NOMO-1 treated with DMSO at 0.1 percent for 48 hours (cell line): ENCODE measurements around the gene OSBP.
"Not testable (repeated sequence)": the region's sequence is repeated elsewhere in the genome, so short reads cannot be mapped to it uniquely, and the experiment has no call there.

Source experiments
- DNase-seq: peaks from one replicate; lab custom pipeline; 2025; ENCODE audit not compliant: unreplicated experiment; lab: John Stamatoyannopoulos, UW

The OSBP gene, protein sequence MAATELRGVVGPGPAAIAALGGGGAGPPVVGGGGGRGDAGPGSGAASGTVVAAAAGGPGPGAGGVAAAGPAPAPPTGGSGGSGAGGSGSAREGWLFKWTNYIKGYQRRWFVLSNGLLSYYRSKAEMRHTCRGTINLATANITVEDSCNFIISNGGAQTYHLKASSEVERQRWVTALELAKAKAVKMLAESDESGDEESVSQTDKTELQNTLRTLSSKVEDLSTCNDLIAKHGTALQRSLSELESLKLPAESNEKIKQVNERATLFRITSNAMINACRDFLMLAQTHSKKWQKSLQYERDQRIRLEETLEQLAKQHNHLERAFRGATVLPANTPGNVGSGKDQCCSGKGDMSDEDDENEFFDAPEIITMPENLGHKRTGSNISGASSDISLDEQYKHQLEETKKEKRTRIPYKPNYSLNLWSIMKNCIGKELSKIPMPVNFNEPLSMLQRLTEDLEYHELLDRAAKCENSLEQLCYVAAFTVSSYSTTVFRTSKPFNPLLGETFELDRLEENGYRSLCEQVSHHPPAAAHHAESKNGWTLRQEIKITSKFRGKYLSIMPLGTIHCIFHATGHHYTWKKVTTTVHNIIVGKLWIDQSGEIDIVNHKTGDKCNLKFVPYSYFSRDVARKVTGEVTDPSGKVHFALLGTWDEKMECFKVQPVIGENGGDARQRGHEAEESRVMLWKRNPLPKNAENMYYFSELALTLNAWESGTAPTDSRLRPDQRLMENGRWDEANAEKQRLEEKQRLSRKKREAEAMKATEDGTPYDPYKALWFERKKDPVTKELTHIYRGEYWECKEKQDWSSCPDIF

DNA sequence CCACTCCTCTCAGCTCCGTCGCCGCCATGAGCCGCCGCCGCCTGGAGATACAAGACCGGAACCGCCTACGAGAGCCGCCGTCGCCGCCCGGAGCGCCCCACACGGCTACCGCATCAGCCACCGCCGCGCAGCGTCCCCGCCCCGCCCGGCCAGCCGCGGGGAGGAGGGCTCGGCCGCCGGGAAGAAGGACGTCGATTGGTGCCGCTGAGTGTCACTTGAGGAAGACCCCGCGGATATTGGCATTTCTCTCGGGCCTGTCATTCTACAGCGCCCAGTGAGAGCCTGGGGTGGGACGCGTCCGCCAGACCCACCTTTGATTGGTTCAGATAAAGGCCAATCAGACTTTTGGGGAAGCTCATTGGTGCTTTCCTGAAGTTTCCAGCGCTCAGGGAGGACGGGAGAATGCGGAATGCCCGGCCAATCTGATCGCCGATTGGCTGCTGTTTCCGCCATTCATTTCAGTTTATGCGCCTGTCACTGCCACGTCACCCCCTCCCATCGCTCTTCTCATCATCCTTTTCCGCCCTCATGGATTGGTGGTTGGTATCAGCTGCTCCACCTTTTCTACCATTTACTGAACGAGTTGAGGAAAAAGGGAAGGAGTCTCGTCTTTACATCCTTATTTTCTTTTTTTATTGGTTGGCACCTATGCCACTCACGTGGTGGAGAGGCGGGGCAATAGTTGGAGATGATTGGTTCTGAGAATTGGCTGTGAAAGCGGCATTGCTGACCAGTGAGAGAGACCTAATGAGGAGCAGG lies at the start of gene OSBP:
TSS of gene OSBP (minus strand) at position 138 of the 759 bp plus-strand sequence. CDS start at position 28, 110 bp downstream.
- peak; percentile 100 for DNase-seq

- DNase-seq, result peak; percentile 54
These were observed 45.0 kb upstream of the OSBP start for GRCh38 chr11:59660621-59661020.

- DNase-seq, result peak; percentile 20
These were observed 44.4 kb upstream of the OSBP start for GRCh38 chr11:59659981-59660380.

- DNase-seq, result no peak
These were observed 42.5 kb upstream of the OSBP start for GRCh38 chr11:59658036-59658435.

GRCh38 chr11:59654893-59655292 lies 39.3 kb upstream of the OSBP start:
- DNase-seq, result no peak

- no peak for DNase-seq
These were observed 31.8 kb upstream of the OSBP start for GRCh38 chr11:59647245-59647980.

- no peak for DNase-seq
These were observed 29.0 kb upstream of the OSBP start for GRCh38 chr11:59644528-59644927.

- no peak for DNase-seq
These were observed 27.8 kb upstream of the OSBP start for GRCh38 chr11:59643390-59643789.

- no peak for DNase-seq
These were observed 25.6 kb upstream of the OSBP start for GRCh38 chr11:59641156-59641555.

DNA sequence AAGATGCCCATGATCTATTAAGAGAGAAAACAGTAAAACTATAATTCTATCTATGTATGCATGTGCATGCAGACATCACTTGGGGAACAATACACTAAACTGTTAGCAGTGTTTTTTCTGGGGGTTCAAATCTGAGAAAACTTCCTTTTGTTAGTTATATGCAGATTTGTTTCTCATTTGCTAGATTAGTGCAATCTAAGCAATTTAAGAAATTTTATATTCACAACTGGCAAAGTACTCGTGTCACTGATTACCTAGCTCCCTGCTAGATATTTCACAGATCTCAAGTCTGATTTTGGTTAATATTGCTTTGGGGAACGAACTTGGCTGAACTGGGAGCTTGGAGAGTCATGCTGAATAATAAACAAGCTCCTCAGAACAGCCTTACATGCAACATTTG lies 14.9 kb upstream of the OSBP start:
- no peak for DNase-seq

GRCh38 chr11:59629996-59630395 lies 14.4 kb upstream of the OSBP start:
- DNase-seq, result no peak

DNA sequence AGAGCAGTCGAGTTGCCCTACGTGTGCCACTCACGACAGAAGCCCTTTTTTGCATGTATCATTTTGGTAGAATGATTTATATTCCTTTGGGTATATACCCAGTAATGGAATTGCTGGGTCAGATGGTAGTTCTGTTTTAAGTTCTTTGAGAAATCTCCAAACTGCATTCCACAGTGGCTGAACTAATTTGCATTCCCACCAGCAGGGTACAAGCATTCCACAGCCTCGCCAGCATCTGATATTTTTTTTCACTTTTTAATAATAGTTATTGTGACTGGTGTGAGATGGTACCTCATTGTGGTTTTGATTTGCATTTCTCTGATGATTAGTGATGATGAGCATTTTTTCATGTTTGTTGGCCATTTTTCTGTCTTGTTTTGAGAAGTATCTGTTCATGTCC lies 11.4 kb upstream of the OSBP start:
- DNase-seq, result not testable (repeated sequence)

DNA sequence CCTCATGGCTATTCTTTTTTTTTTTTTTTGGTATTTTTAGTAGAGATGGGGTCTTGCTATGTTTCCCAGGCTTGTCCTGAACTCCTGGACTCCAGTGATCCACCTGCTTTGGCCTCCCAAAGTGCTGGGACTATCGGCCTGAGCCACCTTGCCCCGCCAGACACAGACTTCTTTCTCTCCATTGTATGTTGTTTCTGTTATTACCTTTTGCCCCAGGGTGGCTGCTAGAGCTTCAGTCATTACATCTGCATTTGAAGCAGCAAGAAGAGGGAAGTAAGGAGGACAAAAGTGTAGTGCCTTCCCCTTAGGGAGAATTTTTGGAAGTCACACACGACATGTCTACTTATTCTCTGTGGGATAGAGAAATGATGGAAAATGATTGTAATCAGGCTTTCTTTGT lies 10.1 kb upstream of the OSBP start:
- DNase-seq, result no peak

- DNase-seq, result no peak
These were observed 2.3 kb upstream of the OSBP start for GRCh38 chr11:59617876-59618275.

- no peak for DNase-seq
These were observed 915 bp upstream of the OSBP start for GRCh38 chr11:59616396-59616982.

- no peak for DNase-seq
These were observed 396 bp downstream of the OSBP start for GRCh38 chr11:59615120-59615636.

DNA sequence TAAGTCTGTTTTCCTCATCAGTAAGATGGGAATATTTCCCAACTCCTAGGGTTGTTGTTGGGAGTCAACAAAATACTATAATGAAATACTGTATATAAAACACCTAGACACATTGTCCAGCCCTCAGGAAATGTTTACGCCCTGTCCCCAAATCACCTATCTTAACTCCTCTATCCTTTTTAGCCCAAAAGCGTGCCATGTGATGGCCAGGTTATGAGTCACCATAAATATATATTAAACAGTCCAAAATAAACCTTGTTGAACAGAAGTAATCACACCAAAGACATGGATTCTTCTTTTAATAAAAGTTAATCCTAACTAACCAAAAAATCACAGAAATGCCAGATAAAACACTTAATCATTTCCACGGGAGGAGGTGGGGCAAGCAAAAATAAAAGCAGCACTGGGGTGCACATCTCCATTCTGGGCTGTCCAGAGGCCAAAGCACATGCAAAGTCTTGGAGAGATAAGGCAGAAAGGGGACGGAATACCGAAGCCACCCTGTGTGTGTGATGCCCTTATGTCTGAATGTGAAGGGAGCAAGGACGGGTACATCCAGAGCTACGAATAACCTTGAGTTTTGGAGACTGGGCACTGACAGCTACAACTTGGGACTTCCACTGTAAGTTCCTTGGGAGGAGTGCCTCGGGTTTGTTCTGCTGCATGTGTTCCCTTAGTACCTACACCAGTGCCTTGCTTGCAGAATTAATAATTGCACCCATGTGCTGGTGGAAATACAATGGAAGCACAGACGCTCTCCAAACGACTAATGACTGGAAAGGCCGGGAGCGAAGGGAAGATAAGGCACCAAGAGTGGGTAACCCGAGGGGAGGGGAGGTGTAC lies 1.1 kb downstream of the OSBP start:
- no peak for DNase-seq

GRCh38 chr11:59611570-59612565 lies 3.7 kb downstream of the OSBP start:
- DNase-seq, result no peak
